ENCODE measurements around the gene GPR151. TPM values are rescaled to one million over a fixed set of nuclear protein-coding genes. Genes with fewer than 3 reads are reported as not detected.

Gene GPR151
- total and polyA plus RNA-seq, 5 donors from 2014 or later: 0.13 TPM; not detected in 4

- no peaks in the 10 kb centered on the region for H3K27me3 ChIP-seq (ENCODE audit: control insufficient read depth, insufficient read depth, low read length)
- Mint-ChIP-seq H3K4me1 (peaks cover 0 to 3% (median 0%) of the 10 kb centered on the region in 4 donors), H3K4me3 (no peak overlapping the region), H3K27me3 (peaks cover 4% of the 10 kb centered on the region), H3K27ac (no peak overlapping the region), H3K36me3 (peaks cover 12% of the 10 kb centered on the region), H3K9me3 (no peaks in the 10 kb centered on the region)
- H3K4me3 ChIP-seq (ENCODE audit: low read depth, low read length): no peak overlapping the region
- H3K4me1 ChIP-seq (ENCODE audit: control insufficient read depth, insufficient read depth, low read length, poor library complexity, severe bottlenecking): no peaks in the 10 kb centered on the region
- peaks cover 13% of the 10 kb centered on the region for H3K36me3 ChIP-seq (ENCODE audit: control insufficient read depth, insufficient read depth, low read length)
- DNase-seq (no peak), ATAC-seq (ENCODE audit: low read depth in 2 of 2) (no peak)
- H3K27ac ChIP-seq (ENCODE audit: insufficient read depth, low read length, poor library complexity, severe bottlenecking): no peak overlapping the region
- no peaks in the 10 kb centered on the region for H3K9me3 ChIP-seq (ENCODE audit: control insufficient read depth in 2 of 2, low read length in 2 of 2)
Observed at GRCh38 chr5:146515473-146516150, 378 bp downstream of the GPR151 start.

DNA sequence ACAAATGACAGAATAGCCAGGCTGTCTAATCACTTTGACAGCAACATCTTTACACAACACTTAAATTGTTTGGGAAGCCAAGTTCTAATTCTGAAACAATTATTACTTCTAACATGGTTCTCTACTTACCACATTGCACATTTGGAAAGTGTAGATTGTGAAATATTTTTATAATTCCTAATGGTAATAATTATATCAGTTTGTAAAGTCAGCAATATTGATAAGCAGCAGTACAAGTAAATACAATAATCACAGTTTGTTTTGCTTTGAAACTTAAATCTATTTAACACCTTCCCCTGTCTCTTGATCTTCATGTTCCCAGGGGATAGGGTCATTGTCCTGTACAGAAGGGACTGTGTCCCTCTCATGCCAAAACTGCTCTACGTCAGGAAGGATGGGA, 1.4 kb downstream of the GPR151 start:
- H3K27ac Mint-ChIP-seq: peak overlapping the region in 1 of 3 donors; percentile 39
- H3K4me3 ChIP-seq (ENCODE audit: low read depth, low read length): no peak overlapping the region
- DNase-seq (no peak), ATAC-seq (ENCODE audit: low read depth in 2 of 2) (no peak)
- peaks cover 19% of the 10 kb centered on the region for H3K36me3 Mint-ChIP-seq
- no peak overlapping the region for H3K27ac ChIP-seq (ENCODE audit: insufficient read depth, low read length, poor library complexity, severe bottlenecking)
- H3K9me3 ChIP-seq (ENCODE audit: control insufficient read depth in 2 of 2, low read length in 2 of 2): no peaks in the 10 kb centered on the region
- H3K36me3 ChIP-seq (ENCODE audit: control insufficient read depth, insufficient read depth, low read length): peaks cover 23% of the 10 kb centered on the region
- peaks cover 0 to 3% (median 0%) of the 10 kb centered on the region in 4 donors for H3K4me1 Mint-ChIP-seq
- no peak overlapping the region for H3K4me3 Mint-ChIP-seq
- no peaks in the 10 kb centered on the region for H3K27me3 ChIP-seq (ENCODE audit: control insufficient read depth, insufficient read depth, low read length)
- no peaks in the 10 kb centered on the region for H3K9me3 Mint-ChIP-seq
- H3K4me1 ChIP-seq (ENCODE audit: control insufficient read depth, insufficient read depth, low read length, poor library complexity, severe bottlenecking): no peaks in the 10 kb centered on the region
- peaks cover 2% of the 10 kb centered on the region for H3K27me3 Mint-ChIP-seq

GRCh38 chr5:146513462-146513861, 2.5 kb downstream of the GPR151 start:
- Histone ChIP-seq H3K36me3 (ENCODE audit: control insufficient read depth, insufficient read depth, low read length) (peaks cover 34% of the 10 kb centered on the region), H3K4me3 (ENCODE audit: low read depth, low read length) (no peak overlapping the region), H3K27me3 (ENCODE audit: control insufficient read depth, insufficient read depth, low read length) (no peaks in the 10 kb centered on the region), H3K9me3 (ENCODE audit: control insufficient read depth in 2 of 2, low read length in 2 of 2) (no peaks in the 10 kb centered on the region), H3K27ac (ENCODE audit: insufficient read depth, low read length, poor library complexity, severe bottlenecking) (no peak overlapping the region), H3K4me1 (ENCODE audit: control insufficient read depth, insufficient read depth, low read length, poor library complexity, severe bottlenecking) (no peaks in the 10 kb centered on the region)
- Mint-ChIP-seq H3K4me1 (peaks cover 0 to 3% (median 0%) of the 10 kb centered on the region in 4 donors), H3K9me3 (no peaks in the 10 kb centered on the region), H3K4me3 (no peak overlapping the region), H3K27me3 (no peaks in the 10 kb centered on the region), H3K27ac (peak overlapping the region in 1 of 3 donors; percentile 39), H3K36me3 (peaks cover 25% of the 10 kb centered on the region)
- ATAC-seq (ENCODE audit: low read depth in 2 of 2): no peak
- no peak for DNase-seq

- Histone ChIP-seq H3K36me3 (ENCODE audit: control insufficient read depth, insufficient read depth, low read length) (peaks cover 60% of the 10 kb centered on the region), H3K4me3 (ENCODE audit: low read depth, low read length) (no peak overlapping the region), H3K27ac (ENCODE audit: insufficient read depth, low read length, poor library complexity, severe bottlenecking) (no peak overlapping the region), H3K27me3 (ENCODE audit: control insufficient read depth, insufficient read depth, low read length) (no peaks in the 10 kb centered on the region), H3K9me3 (ENCODE audit: control insufficient read depth in 2 of 2, low read length in 2 of 2) (no peaks in the 10 kb centered on the region), H3K4me1 (ENCODE audit: control insufficient read depth, insufficient read depth, low read length, poor library complexity, severe bottlenecking) (no peaks in the 10 kb centered on the region)
- ATAC-seq (ENCODE audit: low read depth in 2 of 2) (no peak), DNase-seq (no peak)
- Mint-ChIP-seq H3K27me3 (no peaks in the 10 kb centered on the region), H3K4me3 (no peak overlapping the region), H3K9me3 (no peaks in the 10 kb centered on the region), H3K36me3 (peaks cover 46% of the 10 kb centered on the region), H3K4me1 (peaks cover 0 to 4% (median 1%) of the 10 kb centered on the region in 4 donors), H3K27ac (no peak overlapping the region)
Observed at GRCh38 chr5:146510559-146511125, 5.3 kb downstream of the GPR151 start.

DNA sequence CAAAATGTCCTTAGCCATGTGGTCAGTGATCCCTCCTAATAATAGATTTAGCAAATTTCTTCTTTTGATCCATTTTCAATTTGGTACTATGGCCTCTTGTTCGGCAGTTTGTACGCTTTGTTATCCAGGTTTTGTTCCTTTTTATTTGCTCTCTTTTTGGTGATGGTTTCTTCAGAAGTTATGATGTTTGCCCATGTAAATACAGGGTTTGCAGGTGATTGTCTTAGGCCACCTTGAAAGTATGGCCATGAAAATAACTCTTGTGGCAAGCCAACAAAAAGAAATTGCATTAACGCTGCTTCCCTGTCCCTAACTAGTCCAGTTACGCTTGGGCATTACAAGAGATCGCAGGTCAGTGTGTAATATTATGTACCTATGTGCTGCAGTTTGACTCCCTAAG, 8.6 kb downstream of the GPR151 start:
- Histone ChIP-seq H3K36me3 (ENCODE audit: control insufficient read depth, insufficient read depth, low read length) (peaks cover 73% of the 10 kb centered on the region), H3K27me3 (ENCODE audit: control insufficient read depth, insufficient read depth, low read length) (no peaks in the 10 kb centered on the region), H3K4me1 (ENCODE audit: control insufficient read depth, insufficient read depth, low read length, poor library complexity, severe bottlenecking) (no peaks in the 10 kb centered on the region), H3K9me3 (ENCODE audit: control insufficient read depth in 2 of 2, low read length in 2 of 2) (no peaks in the 10 kb centered on the region), H3K4me3 (ENCODE audit: low read depth, low read length) (no peak overlapping the region), H3K27ac (ENCODE audit: insufficient read depth, low read length, poor library complexity, severe bottlenecking) (no peak overlapping the region)
- Mint-ChIP-seq H3K36me3 (peaks cover 63% of the 10 kb centered on the region), H3K4me1 (peaks cover 0 to 6% (median 4%) of the 10 kb centered on the region in 4 donors), H3K9me3 (no peaks in the 10 kb centered on the region), H3K4me3 (no peak overlapping the region), H3K27me3 (no peaks in the 10 kb centered on the region), H3K27ac (peak overlapping the region in 2 of 3 donors; percentile 43 to 82)
- DNase-seq (no peak), ATAC-seq (ENCODE audit: low read depth in 2 of 2) (no peak)

DNA sequence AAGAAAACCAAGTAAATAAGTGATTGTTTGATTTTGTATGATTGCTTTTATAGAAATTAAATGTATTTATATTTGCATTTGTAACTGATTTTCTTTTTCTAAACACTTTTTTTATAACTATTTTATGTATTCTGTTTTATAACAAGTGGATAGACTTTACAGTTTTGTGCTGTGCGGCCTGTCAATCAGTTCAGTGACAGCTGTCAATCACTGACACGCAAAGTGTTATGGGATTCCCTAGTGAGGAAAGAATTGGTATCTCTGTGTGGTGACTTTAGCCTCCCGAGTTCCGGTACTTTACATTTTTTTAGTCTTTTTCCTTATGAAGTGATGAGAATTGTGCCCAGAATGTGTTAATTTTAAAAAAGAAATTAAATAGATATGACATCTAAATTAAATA, 16.3 kb downstream of the GPR151 start:
- Mint-ChIP-seq H3K27ac (no peak overlapping the region), H3K27me3 (no peaks in the 10 kb centered on the region), H3K4me1 (peaks cover 5 to 20% (median 10%) of the 10 kb centered on the region in 4 donors), H3K9me3 (peaks cover 0 to 1% (median 0%) of the 10 kb centered on the region in 7 donors), H3K36me3 (peaks cover 37% of the 10 kb centered on the region), H3K4me3 (no peak overlapping the region)
- ATAC-seq (ENCODE audit: low read depth in 2 of 2) (no peak), DNase-seq (no peak)
- Histone ChIP-seq H3K9me3 (ENCODE audit: control insufficient read depth in 2 of 2, low read length in 2 of 2) (no peaks in the 10 kb centered on the region), H3K27ac (ENCODE audit: insufficient read depth, low read length, poor library complexity, severe bottlenecking) (no peak overlapping the region), H3K4me1 (ENCODE audit: control insufficient read depth, insufficient read depth, low read length, poor library complexity, severe bottlenecking) (no peaks in the 10 kb centered on the region), H3K36me3 (ENCODE audit: control insufficient read depth, insufficient read depth, low read length) (peaks cover 42% of the 10 kb centered on the region), H3K4me3 (ENCODE audit: low read depth, low read length) (no peak overlapping the region), H3K27me3 (ENCODE audit: control insufficient read depth, insufficient read depth, low read length) (no peaks in the 10 kb centered on the region)

GRCh38 chr5:146494656-146495055, 21.3 kb downstream of the GPR151 start:
- Mint-ChIP-seq H3K9me3 (peaks cover 0 to 1% (median 0%) of the 10 kb centered on the region in 7 donors), H3K27ac (peak overlapping the region in 1 of 3 donors; percentile 2), H3K4me1 (peaks cover 5 to 32% (median 9%) of the 10 kb centered on the region in 4 donors), H3K4me3 (no peak overlapping the region), H3K27me3 (no peaks in the 10 kb centered on the region), H3K36me3 (peaks cover 38% of the 10 kb centered on the region)
- no peak for DNase-seq
- Histone ChIP-seq H3K27me3 (ENCODE audit: control insufficient read depth, insufficient read depth, low read length) (no peaks in the 10 kb centered on the region), H3K4me1 (ENCODE audit: control insufficient read depth, insufficient read depth, low read length, poor library complexity, severe bottlenecking) (no peaks in the 10 kb centered on the region), H3K4me3 (ENCODE audit: low read depth, low read length) (no peak overlapping the region), H3K27ac (ENCODE audit: insufficient read depth, low read length, poor library complexity, severe bottlenecking) (no peak overlapping the region), H3K36me3 (ENCODE audit: control insufficient read depth, insufficient read depth, low read length) (peaks cover 38% of the 10 kb centered on the region), H3K9me3 (ENCODE audit: control insufficient read depth in 2 of 2, low read length in 2 of 2) (no peaks in the 10 kb centered on the region)
- no peak for ATAC-seq (ENCODE audit: low read depth in 2 of 2)
